ENCODE measurements around the gene APOH. TPM values are rescaled to one million over a fixed set of nuclear protein-coding genes. Genes with fewer than 3 reads are reported as not detected.

The APOH gene
- total RNA-seq, 2 donors from 2014 or later, result not detected

- peak; percentile 18 for TF ChIP-seq CTCF (IDR thresholded peaks at IDR 0.05)
- Histone ChIP-seq H3K27ac (peak within 1 kb of the TSS; percentile 22 to 75), H3K36me3 (no peaks in the 10 kb centered on the region), H3K27me3 (replicated peaks; ENCODE audit: insufficient read depth) (no peaks in the 10 kb centered on the region), H3K9me3 (no peaks in the 10 kb centered on the region), H3K4me3 (peak within 1 kb of the TSS; percentile 93), H3K4me1 (ENCODE audit: control insufficient read depth in 1 of 2, low read depth in 2 of 2) (peaks cover 17 to 23% of the 10 kb centered on the region in 2 donors)
- ATAC-seq (ENCODE audit: insufficient number of reproducible peaks, low FRiP score, low read depth) (peak; percentile 33), DNase-seq (ENCODE audit: low spot score) (peak; percentile 21)
Measured at GRCh38 chr17:66191593-66192377, 37.4 kb downstream of the APOH start, which contains the start of gene CEP112. Gene CEP112, minus strand, starts transcription at chr17:66192133.

GRCh38 chr17:66190738-66191592 is 38.2 kb downstream of the APOH start:
- no peaks in the 10 kb centered on the region for H3K36me3 ChIP-seq
- H3K9me3 ChIP-seq, result no peaks in the 10 kb centered on the region
- ATAC-seq (ENCODE audit: insufficient number of reproducible peaks, low FRiP score, low read depth) (peak; percentile 25), DNase-seq (ENCODE audit: low spot score) (no peak)
- TF ChIP-seq CTCF (IDR thresholded peaks at IDR 0.05), result no peak
- H3K27me3 ChIP-seq (replicated peaks; ENCODE audit: insufficient read depth), result no peaks in the 10 kb centered on the region
- peaks cover 17 to 23% of the 10 kb centered on the region in 2 donors for H3K4me1 ChIP-seq (ENCODE audit: control insufficient read depth in 1 of 2, low read depth in 2 of 2)
- peak overlapping the region; percentile 22 to 75 for H3K27ac ChIP-seq
- H3K4me3 ChIP-seq, result peak overlapping the region; percentile 93

- no peaks in the 10 kb centered on the region for H3K27me3 ChIP-seq (replicated peaks; ENCODE audit: insufficient read depth)
- H3K27ac ChIP-seq, result no peak overlapping the region
- no peak overlapping the region for H3K4me3 ChIP-seq
- H3K4me1 ChIP-seq (ENCODE audit: control insufficient read depth in 1 of 2, low read depth in 2 of 2), result peaks cover 17 to 23% of the 10 kb centered on the region in 2 donors
- no peak for TF ChIP-seq CTCF (IDR thresholded peaks at IDR 0.05)
- H3K36me3 ChIP-seq, result no peaks in the 10 kb centered on the region
- DNase-seq (ENCODE audit: low spot score), result no peak
- ATAC-seq (ENCODE audit: insufficient number of reproducible peaks, low FRiP score, low read depth), result no peak
- H3K9me3 ChIP-seq, result no peaks in the 10 kb centered on the region
Measured at GRCh38 chr17:66187718-66188117, 41.5 kb downstream of the APOH start.

GRCh38 chr17:66185862-66186261 is 43.4 kb downstream of the APOH start:
- peaks cover 17 to 19% of the 10 kb centered on the region in 2 donors for H3K4me1 ChIP-seq (ENCODE audit: control insufficient read depth in 1 of 2, low read depth in 2 of 2)
- H3K27ac ChIP-seq, result no peak overlapping the region
- peaks cover 4% of the 10 kb centered on the region for H3K36me3 ChIP-seq
- no peak overlapping the region for H3K4me3 ChIP-seq
- no peak for ATAC-seq (ENCODE audit: insufficient number of reproducible peaks, low FRiP score, low read depth)
- H3K27me3 ChIP-seq (replicated peaks; ENCODE audit: insufficient read depth), result no peaks in the 10 kb centered on the region
- TF ChIP-seq CTCF (IDR thresholded peaks at IDR 0.05), result no peak
- no peaks in the 10 kb centered on the region for H3K9me3 ChIP-seq
- DNase-seq (ENCODE audit: low spot score), result no peak

- H3K36me3 ChIP-seq, result peaks cover 4% of the 10 kb centered on the region
- peaks cover 2 to 4% of the 10 kb centered on the region in 2 donors for H3K4me1 ChIP-seq (ENCODE audit: control insufficient read depth in 1 of 2, low read depth in 2 of 2)
- TF ChIP-seq CTCF (IDR thresholded peaks at IDR 0.05), result no peak
- no peak for DNase-seq (ENCODE audit: low spot score)
- no peaks in the 10 kb centered on the region for H3K9me3 ChIP-seq
- H3K27me3 ChIP-seq (replicated peaks; ENCODE audit: insufficient read depth), result no peaks in the 10 kb centered on the region
- no peak overlapping the region for H3K27ac ChIP-seq
- no peak overlapping the region for H3K4me3 ChIP-seq
- no peak for ATAC-seq (ENCODE audit: insufficient number of reproducible peaks, low FRiP score, low read depth)
Measured at GRCh38 chr17:66184392-66184791, 44.8 kb downstream of the APOH start.

All from thoracic aorta (tissue), 2 donors.